ENCODE results near the gene SLC49A3. TPM values are rescaled to one million over a fixed set of nuclear protein-coding genes. Genes with fewer than 3 reads are reported as not detected.

SLC49A3 gene
- total RNA-seq, 1 donor from 2014 or later, result 1.0 TPM

GRCh38 chr4:722169-722725 lies 33.3 kb upstream of the SLC49A3 start:
- intact Hi-C loops (cut with micrococcal nuclease), result no loop called here

DNA sequence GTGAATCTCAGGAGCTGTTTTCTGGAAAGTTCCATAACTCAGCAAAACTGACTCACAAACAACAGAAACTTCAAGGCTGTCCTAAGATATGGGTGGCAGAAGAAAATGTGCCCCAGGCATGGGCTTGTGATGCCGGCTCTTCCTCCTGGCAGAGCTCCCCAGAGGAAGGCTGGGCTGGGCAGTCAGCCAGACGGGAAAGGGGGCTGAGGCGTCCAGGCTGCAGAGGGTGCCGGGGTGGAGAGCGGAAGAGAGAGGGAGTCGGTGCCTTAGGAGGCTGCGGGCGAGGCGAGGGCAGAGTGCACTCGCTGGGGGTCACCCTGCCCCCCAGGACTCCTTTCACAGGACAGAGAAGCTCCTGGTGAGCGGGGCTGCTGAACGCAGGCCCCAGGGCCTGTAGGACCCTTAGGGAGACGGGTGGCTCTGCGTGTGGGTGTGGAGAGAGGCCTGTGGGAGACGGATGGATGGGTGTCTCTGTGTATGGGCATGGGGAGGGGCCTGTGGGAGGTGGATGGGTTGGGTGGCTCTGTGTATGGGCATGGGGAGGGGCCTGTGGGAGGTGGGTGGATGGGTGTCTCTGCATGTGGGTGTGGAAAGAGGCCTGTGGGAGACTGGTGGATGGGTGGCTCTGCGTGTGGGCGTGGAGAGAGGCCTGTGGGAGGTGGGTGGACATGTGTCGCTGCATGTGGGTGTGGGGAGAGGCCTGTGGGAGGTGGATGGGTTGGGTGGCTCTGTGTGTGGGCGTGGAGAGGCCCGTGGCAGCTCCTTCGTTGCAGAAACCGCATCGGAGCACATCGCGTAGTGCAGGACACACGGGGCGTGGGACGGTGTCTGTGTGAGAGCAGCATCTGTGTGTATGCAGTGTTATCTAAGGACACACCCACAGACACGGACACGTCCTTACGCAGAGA lies 32.6 kb upstream of the SLC49A3 start:
- intact Hi-C loops (cut with micrococcal nuclease), result no loop called here

- intact Hi-C loops (cut with micrococcal nuclease), result no loop called here
Measured at GRCh38 chr4:720111-720860, 31.3 kb upstream of the SLC49A3 start.

DNA sequence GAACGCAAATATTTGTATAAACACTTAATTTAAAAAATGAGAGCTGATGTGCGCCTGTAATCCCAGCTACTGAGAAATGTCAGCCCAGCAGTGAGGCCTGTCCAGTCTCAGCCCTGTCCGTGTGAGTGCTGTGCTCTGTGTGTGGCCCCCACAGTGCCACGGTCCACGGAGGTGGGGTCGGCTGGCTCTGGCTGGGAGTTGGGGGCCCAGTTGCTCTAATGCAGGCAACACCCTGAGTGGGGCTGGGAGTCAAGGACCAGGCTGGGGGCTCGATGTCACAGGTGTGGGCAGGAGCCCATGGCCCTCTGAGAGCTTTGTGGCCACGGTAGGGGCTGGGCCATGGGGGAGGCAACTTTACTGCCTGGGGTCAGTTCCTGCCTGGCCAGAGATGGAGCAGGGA lies 29.5 kb upstream of the SLC49A3 start:
- intact Hi-C loops (cut with micrococcal nuclease), result no loop called here

DNA sequence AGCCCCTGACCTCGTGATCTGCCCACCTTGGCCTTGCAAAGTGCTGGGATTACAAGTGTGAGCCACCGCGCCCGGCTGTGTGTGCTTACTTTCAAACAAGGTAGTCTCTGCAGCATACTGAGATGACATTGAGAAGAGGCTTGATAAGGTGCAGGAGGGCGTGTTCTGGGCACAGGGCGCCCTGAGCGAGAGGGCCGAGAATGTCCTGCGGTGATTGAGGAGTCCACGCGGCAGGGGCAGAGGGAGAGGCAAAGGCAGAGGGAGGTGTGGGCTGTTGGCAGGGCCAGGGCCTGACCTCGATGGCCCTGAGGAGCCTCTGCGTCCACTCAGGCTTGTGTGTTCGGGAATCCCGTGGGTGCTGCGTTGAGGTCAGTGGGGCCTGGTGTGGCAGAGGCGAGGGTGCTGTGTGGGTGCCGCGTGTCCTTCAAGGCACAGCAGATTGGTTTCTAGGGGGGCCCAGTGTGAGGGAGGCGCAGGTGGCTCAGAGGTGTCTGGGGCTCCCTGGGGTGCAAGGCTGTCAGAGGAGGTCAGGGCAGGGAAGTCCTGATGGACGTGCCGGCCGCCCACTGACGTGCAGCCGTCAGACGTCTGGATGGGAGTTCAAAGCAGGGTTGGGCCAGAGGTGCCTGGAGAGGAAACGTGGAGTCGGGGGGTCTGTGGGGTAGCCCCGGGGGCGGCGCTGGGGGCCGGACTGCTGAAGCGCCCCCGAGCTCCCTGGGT lies 28.8 kb upstream of the SLC49A3 start:
- intact Hi-C loops (cut with micrococcal nuclease), result no loop called here

- intact Hi-C loops (cut with micrococcal nuclease), result no loop called here
Measured at GRCh38 chr4:714087-714486, 25.1 kb upstream of the SLC49A3 start.

GRCh38 chr4:712916-713632 lies 24.1 kb upstream of the SLC49A3 start:
- intact Hi-C loops (cut with micrococcal nuclease), result no loop called here

- intact Hi-C loops (cut with micrococcal nuclease), result no loop called here
Measured at GRCh38 chr4:712093-712492, 23.1 kb upstream of the SLC49A3 start.

- intact Hi-C loops (cut with micrococcal nuclease), result no loop called here
Measured at GRCh38 chr4:710916-711315, 22.0 kb upstream of the SLC49A3 start.

- intact Hi-C loops (cut with micrococcal nuclease), result no loop called here
Measured at GRCh38 chr4:710116-710515, 21.2 kb upstream of the SLC49A3 start.

DNA sequence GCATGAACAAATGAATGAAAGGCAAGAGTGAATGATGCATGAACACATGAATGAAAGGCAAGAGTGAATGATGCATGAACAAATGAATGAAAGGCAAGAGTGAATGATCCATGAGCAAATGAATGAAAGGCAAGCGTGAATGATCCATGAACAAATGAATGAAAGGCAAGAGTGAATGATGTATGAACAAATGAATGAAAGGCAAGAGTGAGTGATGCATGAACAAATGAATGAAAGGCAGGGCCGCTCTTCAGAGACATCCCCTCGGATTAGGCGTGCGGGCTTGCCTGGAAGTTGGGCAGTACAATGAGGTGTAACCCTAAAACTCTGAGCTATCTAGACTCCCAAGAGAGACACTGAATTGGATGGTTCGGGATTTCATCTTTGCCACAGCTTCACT lies 20.4 kb upstream of the SLC49A3 start:
- intact Hi-C loops (cut with micrococcal nuclease), result loop anchor here (5.0 kb wide), 1 partner anchor 587 kb away; the partner anchor contains the start of gene ZNF718

GRCh38 chr4:708631-708933 lies 19.6 kb upstream of the SLC49A3 start:
- intact Hi-C loops (cut with micrococcal nuclease), result loop anchor here (5.0 kb wide), 1 partner anchor 586 kb away; the partner anchor contains the start of gene ZNF718

GRCh38 chr4:707929-708630 lies 19.1 kb upstream of the SLC49A3 start:
- intact Hi-C loops (cut with micrococcal nuclease), result loop anchor here (5.0 kb wide), 1 partner anchor 586 kb away; the partner anchor contains the start of gene ZNF718

DNA sequence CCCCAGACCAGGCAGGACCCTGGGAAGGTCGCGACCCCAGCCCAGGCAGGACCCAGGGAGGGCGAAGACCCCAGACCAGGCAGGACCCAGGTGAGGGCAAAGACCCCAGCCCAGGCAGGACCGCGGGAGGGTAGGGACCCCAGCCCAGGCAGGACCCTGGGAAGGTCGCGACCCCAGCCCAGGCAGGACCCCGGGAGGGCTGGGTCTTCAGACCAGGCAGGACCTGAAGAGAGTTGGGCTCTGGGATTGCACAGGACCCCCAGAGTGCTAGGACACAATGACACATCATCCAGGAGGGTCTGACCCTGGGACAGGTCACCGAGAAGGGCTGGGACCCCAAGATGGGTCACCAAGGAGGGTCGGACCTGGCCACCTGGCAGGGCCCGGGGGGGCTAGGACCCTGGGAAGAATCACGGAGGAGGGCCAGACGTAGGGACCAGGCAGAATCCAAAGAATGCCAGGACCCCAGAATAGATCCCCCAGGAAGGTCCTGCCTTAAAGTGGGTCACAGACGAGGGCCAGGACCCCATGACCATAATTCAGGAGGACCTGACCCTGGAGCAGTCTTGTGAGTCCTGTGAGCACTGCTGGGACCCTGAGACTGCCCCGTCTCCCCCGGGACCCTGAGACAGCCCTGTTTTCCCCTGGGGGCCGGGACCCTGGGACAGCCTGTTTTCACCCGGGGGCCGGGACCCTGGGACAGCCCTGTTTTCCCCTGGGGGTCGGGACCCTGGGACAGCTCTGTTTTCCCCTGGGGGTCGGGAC lies 18.1 kb upstream of the SLC49A3 start:
- intact Hi-C loops (cut with micrococcal nuclease), result loop anchor here (5.0 kb wide), 1 partner anchor 585 kb away; the partner anchor contains the start of gene ZNF718

- intact Hi-C loops (cut with micrococcal nuclease), result loop anchor here (5.0 kb wide), 1 partner anchor 584 kb away; the partner anchor contains the start of gene ZNF718
Measured at GRCh38 chr4:706083-706633, 17.2 kb upstream of the SLC49A3 start.

- intact Hi-C loops (cut with micrococcal nuclease), result loop anchor here (1.0 to 5.0 kb wide), 12 partner anchors 21 to 876 kb away; partner anchors contain the start of genes ATP5ME, DGKQ, GAK and MYL5
Measured at GRCh38 chr4:705278-706082, 16.5 kb upstream of the SLC49A3 start, which contains the start of gene PCGF3. PCGF3 (plus strand) TSS chr4:705832; CDS start chr4:733681, 27,849 bp downstream.

- intact Hi-C loops (cut with micrococcal nuclease), result loop anchor here (1.0 to 5.0 kb wide), 12 partner anchors 21 to 876 kb away; partner anchors contain the start of genes ATP5ME, DGKQ, GAK and MYL5
Measured at GRCh38 chr4:704971-705277, 16.0 kb upstream of the SLC49A3 start.

Measured in T-helper 1 cell treated with Interleukin-12 subunit alpha and Interleukin-12 subunit beta and Interleukin-4 antibody, amounts not matched to agents 30 ng/mL and 1 ng/mL, for 36 hours (primary cell).